M059J (cell line): ENCODE measurements around the gene RNF126. TPM values are rescaled to one million over a fixed set of nuclear protein-coding genes. Genes with fewer than 3 reads are reported as not detected.
"Not testable (repeated sequence)": the region's sequence is repeated elsewhere in the genome, so short reads cannot be mapped to it uniquely, and the experiment has no call there.

ENCODE experiments used
- DNase-seq: peaks from one replicate; pipeline ENCODE4 v3.0.0-alpha.2; 2012; ENCODE audit warnings: low read depth
- total RNA-seq: library from RNA; depleted of rRNA; stranded (reverse); fragments of >200 nt; shearing (Covaris generic); gene quantifications from 2 replicates; pipeline ENCODE4 v1.2.3, GENCODE V29; 2014

The RNF126 gene
- total RNA-seq, 1 experiment from 2014 or later = 53.8 TPM

GRCh38 chr19:686589-687297, 23.7 kb upstream of the RNF126 start:
- DNase-seq = no peak

- DNase-seq = no peak
These were observed 22.5 kb upstream of the RNF126 start for GRCh38 chr19:685454-685931.

- DNase-seq = no peak
These were observed 19.8 kb upstream of the RNF126 start for GRCh38 chr19:682678-683320.

- no peak for DNase-seq
These were observed 18.3 kb upstream of the RNF126 start for GRCh38 chr19:681029-682019.

GRCh38 chr19:680287-681028, 17.4 kb upstream of the RNF126 start:
- DNase-seq = peak; percentile 93

GRCh38 chr19:679418-680286, 16.6 kb upstream of the RNF126 start:
- DNase-seq = peak; percentile 60

GRCh38 chr19:678791-679388, 15.9 kb upstream of the RNF126 start:
- no peak for DNase-seq

- DNase-seq = peak; percentile 50
These were observed 14.8 kb upstream of the RNF126 start for GRCh38 chr19:677601-678436.

GRCh38 chr19:677201-677600, 14.2 kb upstream of the RNF126 start:
- peak; percentile 87 for DNase-seq

GRCh38 chr19:676339-677105, 13.5 kb upstream of the RNF126 start, which contains the start of gene FSTL3:
Gene FSTL3, plus strand, starts transcription at chr19:676392. Its CDS starts 32 bp downstream, at chr19:676424.
- DNase-seq = peak; percentile 34

GRCh38 chr19:676007-676338, 13.0 kb upstream of the RNF126 start:
- no peak for DNase-seq

GRCh38 chr19:674282-675151, 11.5 kb upstream of the RNF126 start:
- DNase-seq = no peak

GRCh38 chr19:670609-671075, 7.6 kb upstream of the RNF126 start:
- DNase-seq = no peak

- DNase-seq = peak; percentile 40
These were observed 5.8 kb upstream of the RNF126 start for GRCh38 chr19:668675-669434.

- not testable (repeated sequence) for DNase-seq
These were observed 4.1 kb upstream of the RNF126 start for GRCh38 chr19:666985-667573.

GRCh38 chr19:664913-665443, 2.0 kb upstream of the RNF126 start:
- peak; percentile 66 for DNase-seq
